Smooth muscle cell (in vitro differentiated cells): ENCODE data around the gene RDH13. TPM values are rescaled to one million over a fixed set of nuclear protein-coding genes. Genes with fewer than 3 reads are reported as not detected.
A peak's percentile ranks its signal among the peaks of the same experiment; 100 is the strongest.

Source experiments
- DNase-seq: peaks from one replicate; lab custom pipeline; 2025; ENCODE audit not compliant: unreplicated experiment; lab: John Stamatoyannopoulos, UW
- H2AFZ ChIP-seq: fragments of 200-600 bp; sonication (generic); 2 replicates; pipeline ENCODE4 v1.6.0; 2016; ENCODE audit warnings: antibody characterized with exemption, low read depth, mild to moderate bottlenecking
- H3F3A ChIP-seq: fragments of 200-600 bp; sonication (generic); 2 replicates; pipeline ENCODE4 v1.6.0; 2017; ENCODE audit warnings: antibody characterized with exemption, low read depth
- H3K27ac ChIP-seq: fragments of 200-600 bp; sonication (generic); 2 replicates; pipeline ENCODE4 v1.5.1; 2016; ENCODE audit warnings: low read depth, mild to moderate bottlenecking
- H3K27me3 ChIP-seq: fragments of 200-600 bp; sonication (generic); 2 replicates; pipeline ENCODE4 v1.6.1; 2016; ENCODE audit warnings: low read depth, mild to moderate bottlenecking
- H3K36me3 ChIP-seq: fragments of 200-600 bp; sonication (generic); 2 replicates; pipeline ENCODE4 v1.5.1; 2016; ENCODE audit warnings: low read depth
- H3K4me1 ChIP-seq: fragments of 200-600 bp; sonication (generic); 2 replicates; pipeline ENCODE4 v1.5.1; 2016; ENCODE audit warnings: low read depth
- H3K4me2 ChIP-seq: fragments of 200-600 bp; sonication (generic); 2 replicates; pipeline ENCODE4 v1.6.0; 2016; ENCODE audit warnings: mild to moderate bottlenecking
- H3K4me3 ChIP-seq: fragments of 200-600 bp; sonication (generic); 2 replicates; pipeline ENCODE4 v1.5.1; 2016; ENCODE audit warnings: mild to moderate bottlenecking
- H3K79me2 ChIP-seq: fragments of 200-600 bp; sonication (generic); 2 replicates; pipeline ENCODE4 v1.6.0; 2016; ENCODE audit warnings: low read depth, mild to moderate bottlenecking
- H3K9ac ChIP-seq: fragments of 200-600 bp; sonication (generic); 2 replicates; pipeline ENCODE4 v1.6.0; 2016; ENCODE audit warnings: low read depth
- H3K9me3 ChIP-seq: fragments of 200-600 bp; sonication (generic); replicated peaks from 2 replicates; pipeline ENCODE4 v1.5.1; 2016; ENCODE audit warnings: low read depth
- H4K20me1 ChIP-seq: fragments of 200-600 bp; sonication (generic); 2 replicates; pipeline ENCODE4 v1.6.0; 2016; ENCODE audit warnings: low read depth
- WGBS: methylation state at CpG from one replicate; pipeline ENCODE4 v1.1.7; 2016; ENCODE audit warnings: low lambda C conversion rate; 5-methylcytosine and 5-hydroxymethylcytosine counted together
- polyA plus RNA-seq: library from polyadenylated mRNA; unstranded; fragments of >200 nt; fragmentation: Nextera tagmentation; extraction: Ambion mirVana; gene quantifications from 2 replicates; pipeline ENCODE4 v1.2.1, GENCODE V29; 2016
- total RNA-seq: library from RNA; depleted of rRNA; stranded (reverse); fragments of >200 nt; gene quantifications from 2 replicates; pipeline ENCODE4 v1.2.3, GENCODE V29; 2014
- TF ChIP-seq, protein P1 (sequence below): fragments of 200-600 bp; sonication (generic); IDR thresholded peaks from 2 replicates; pipeline ENCODE4 v1.5.1; 2017; ENCODE audit warnings: borderline replicate concordance, mild to moderate bottlenecking, antibody characterized with exemption; ENCODE audit not compliant: insufficient read depth, poor library complexity, severe bottlenecking

Gene RDH13, protein sequence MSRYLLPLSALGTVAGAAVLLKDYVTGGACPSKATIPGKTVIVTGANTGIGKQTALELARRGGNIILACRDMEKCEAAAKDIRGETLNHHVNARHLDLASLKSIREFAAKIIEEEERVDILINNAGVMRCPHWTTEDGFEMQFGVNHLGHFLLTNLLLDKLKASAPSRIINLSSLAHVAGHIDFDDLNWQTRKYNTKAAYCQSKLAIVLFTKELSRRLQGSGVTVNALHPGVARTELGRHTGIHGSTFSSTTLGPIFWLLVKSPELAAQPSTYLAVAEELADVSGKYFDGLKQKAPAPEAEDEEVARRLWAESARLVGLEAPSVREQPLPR
- total RNA-seq (7.8 and 13.5 TPM in 2 replicates), polyA plus RNA-seq (9.1 and 21.4 TPM in 2 replicates)

DNA sequence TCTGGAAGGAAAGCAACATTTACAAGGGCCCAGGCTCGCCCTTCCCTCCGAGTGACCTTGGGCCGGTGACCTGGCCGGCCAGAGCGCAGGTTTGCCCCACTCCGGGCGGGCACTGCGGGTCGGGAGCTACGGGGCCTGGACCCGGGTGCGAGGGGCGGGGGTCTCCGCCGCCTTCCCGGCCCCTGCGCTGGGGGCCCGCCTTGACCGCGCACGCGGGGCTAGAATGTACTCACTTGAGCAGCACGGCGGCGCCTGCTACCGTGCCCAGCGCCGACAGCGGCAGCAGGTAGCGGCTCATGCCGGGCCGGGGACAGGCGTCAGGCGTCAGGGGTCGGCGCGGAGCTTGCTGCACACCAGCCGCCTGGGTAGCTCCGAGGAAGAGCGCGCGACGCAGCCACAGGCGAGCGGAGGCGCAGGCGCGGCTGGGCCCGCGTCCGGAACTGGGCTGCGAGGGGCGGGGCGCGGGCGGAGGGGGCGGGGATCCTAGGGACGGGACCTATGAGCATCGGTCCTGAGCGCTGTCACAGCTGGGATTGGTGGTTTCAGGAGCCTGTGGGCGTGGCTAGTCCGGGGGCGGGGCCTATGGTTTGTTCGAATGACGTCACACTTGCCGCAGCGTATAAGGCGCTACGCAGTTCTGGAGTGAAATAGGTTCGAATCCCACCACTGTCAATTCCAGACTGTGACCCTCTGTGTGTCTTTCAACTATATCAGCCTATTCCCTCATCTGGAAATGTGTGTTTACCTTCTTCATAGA lies at the start of gene RDH13:
RDH13 (minus strand) TSS at position 414 of the 757 bp plus-strand sequence; CDS start at position 298, 116 bp downstream.
- Histone ChIP-seq H4K20me1 (no peaks in the 10 kb centered on the region), H3K27ac (no peak within 1 kb of the TSS), H3K79me2 (no peaks in the 10 kb centered on the region), H3K27me3 (peaks cover 13% of the 10 kb centered on the region), H3K36me3 (no peaks in the 10 kb centered on the region), H2AFZ (peak within 1 kb of the TSS; percentile 84), H3K9me3 (no peaks in the 10 kb centered on the region), H3F3A (no peaks in the 10 kb centered on the region), H3K4me2 (peak within 1 kb of the TSS; percentile 100), H3K4me1 (no peaks in the 10 kb centered on the region), H3K9ac (peak within 1 kb of the TSS; percentile 86), H3K4me3 (peak within 1 kb of the TSS; percentile 92)
- WGBS, result 2% methylated on average over 54 of the region's 70 CpGs
- DNase-seq, result peak; percentile 88
- TF ChIP-seq, protein P1, sequence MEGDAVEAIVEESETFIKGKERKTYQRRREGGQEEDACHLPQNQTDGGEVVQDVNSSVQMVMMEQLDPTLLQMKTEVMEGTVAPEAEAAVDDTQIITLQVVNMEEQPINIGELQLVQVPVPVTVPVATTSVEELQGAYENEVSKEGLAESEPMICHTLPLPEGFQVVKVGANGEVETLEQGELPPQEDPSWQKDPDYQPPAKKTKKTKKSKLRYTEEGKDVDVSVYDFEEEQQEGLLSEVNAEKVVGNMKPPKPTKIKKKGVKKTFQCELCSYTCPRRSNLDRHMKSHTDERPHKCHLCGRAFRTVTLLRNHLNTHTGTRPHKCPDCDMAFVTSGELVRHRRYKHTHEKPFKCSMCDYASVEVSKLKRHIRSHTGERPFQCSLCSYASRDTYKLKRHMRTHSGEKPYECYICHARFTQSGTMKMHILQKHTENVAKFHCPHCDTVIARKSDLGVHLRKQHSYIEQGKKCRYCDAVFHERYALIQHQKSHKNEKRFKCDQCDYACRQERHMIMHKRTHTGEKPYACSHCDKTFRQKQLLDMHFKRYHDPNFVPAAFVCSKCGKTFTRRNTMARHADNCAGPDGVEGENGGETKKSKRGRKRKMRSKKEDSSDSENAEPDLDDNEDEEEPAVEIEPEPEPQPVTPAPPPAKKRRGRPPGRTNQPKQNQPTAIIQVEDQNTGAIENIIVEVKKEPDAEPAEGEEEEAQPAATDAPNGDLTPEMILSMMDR, result no peak

DNA sequence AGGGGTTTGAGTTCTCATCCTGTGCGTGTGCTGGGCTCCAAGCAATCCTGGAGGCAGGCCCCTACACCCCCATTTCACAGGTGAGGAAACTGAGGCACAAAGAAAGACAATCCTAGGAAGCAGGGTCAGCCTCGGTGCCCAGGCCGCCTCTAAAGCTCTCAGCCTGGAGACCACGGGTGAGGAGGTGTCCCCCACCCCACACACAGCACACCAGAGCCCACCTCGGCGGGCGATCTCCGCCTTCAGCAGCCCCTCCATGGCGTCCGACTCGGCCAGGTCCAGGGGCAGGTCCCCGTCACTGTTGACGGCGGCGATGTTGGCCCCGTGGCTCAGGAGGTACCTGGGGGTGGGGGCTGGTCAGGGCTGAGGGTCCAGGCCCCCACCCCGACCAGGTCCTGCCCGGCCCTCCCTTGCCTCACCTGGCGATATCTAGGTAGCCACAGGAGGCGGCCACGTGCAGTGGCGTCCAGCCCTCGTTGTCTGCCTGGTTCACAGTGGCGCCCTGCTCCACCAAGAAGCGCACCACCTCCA lies 49.4 kb upstream of the RDH13 start:
- no peaks in the 10 kb centered on the region for H3K36me3 ChIP-seq
- TF ChIP-seq, protein P1, result no peak
- H2AFZ ChIP-seq, result no peak overlapping the region
- no peak overlapping the region for H3K9ac ChIP-seq
- 97% methylated on average over 25 of the region's 25 CpGs for WGBS
- H3K79me2 ChIP-seq, result peaks cover 53% of the 10 kb centered on the region
- no peak for DNase-seq
- no peak overlapping the region for H3K4me2 ChIP-seq
- peaks cover 7% of the 10 kb centered on the region for H3K4me1 ChIP-seq
- H3F3A ChIP-seq, result no peaks in the 10 kb centered on the region
- H3K9me3 ChIP-seq, result no peaks in the 10 kb centered on the region
- no peaks in the 10 kb centered on the region for H3K27me3 ChIP-seq
- no peak overlapping the region for H3K4me3 ChIP-seq
- no peak overlapping the region for H3K27ac ChIP-seq
- H4K20me1 ChIP-seq, result peaks cover 89% of the 10 kb centered on the region

GRCh38 chr19:55111238-55111831 lies 48.4 kb upstream of the RDH13 start:
- Histone ChIP-seq H2AFZ (no peak overlapping the region), H3K4me3 (no peak overlapping the region), H3K9ac (no peak overlapping the region), H3F3A (no peaks in the 10 kb centered on the region), H4K20me1 (peaks cover 92% of the 10 kb centered on the region), H3K79me2 (peaks cover 51% of the 10 kb centered on the region), H3K27ac (no peak overlapping the region), H3K4me2 (no peak overlapping the region), H3K27me3 (no peaks in the 10 kb centered on the region), H3K9me3 (no peaks in the 10 kb centered on the region), H3K4me1 (peaks cover 7% of the 10 kb centered on the region), H3K36me3 (no peaks in the 10 kb centered on the region)
- TF ChIP-seq, protein P1, result no peak
- 96% methylated on average over 21 of the region's 21 CpGs for WGBS
- no peak for DNase-seq
